A549 (cell line): ENCODE data around the gene SPAG9. TPM values are rescaled to one million over a fixed set of nuclear protein-coding genes. Genes with fewer than 3 reads are reported as not detected.
A peak's percentile ranks its signal among the peaks of the same experiment; 100 is the strongest.

Experiments used
- ATAC-seq, 2 experiments: fragments of 200-7000 bp in 1 of 2; fragments of >200 bp in 1 of 2; cut with Nextera tagmentation in 1 of 2; cut with Tn5 transposase in 1 of 2; 3 replicates each; pipeline versions ENCODE4 v1.8.0 to v1.9.1; 2018 to 2020; ENCODE audit warnings: mild to moderate bottlenecking in 1 of 2, moderate library complexity in 1 of 2
- CTCF ChIA-PET: fragments of 300-600 bp; sonication (Branson Sonifier 250); formaldehyde crosslinking; extraction: SDS; loops from one replicate; lab custom pipeline; 2021; ENCODE audit warnings: antibody characterized with exemption, inconsistent platforms; lab: Yijun Ruan, JAX
- POLR2A ChIA-PET: fragments of 350-600 bp; formaldehyde crosslinking; extraction: SDS; loops from one replicate; lab custom pipeline; 2021; ENCODE audit warnings: antibody characterized with exemption, inconsistent platforms; lab: Yijun Ruan, JAX
- DNase-seq, 2 experiments: peaks; one replicate each; pipeline versions ENCODE4 v3.0.0 to v3.0.0-alpha.2; 2011 to 2016; ENCODE audit warnings: low read depth in 1 of 2, low spot score in 1 of 2
- FAIRE-seq: peaks from 2 replicates; lab custom pipeline; 2011; peaks lifted over from hg19 to GRCh38; lab: Jason Lieb, UNC
- H3K27ac ChIP-seq, 2 experiments: fragments of >200 bp; sonication (Bioruptor Twin); formaldehyde crosslinking; 3 replicates each; pipeline ENCODE4 v1.5.1; 2016 to 2017
- H3K4me1 ChIP-seq: fragments of >200 bp; sonication (Bioruptor Twin); formaldehyde crosslinking; 3 replicates; pipeline ENCODE4 v1.6.1; 2016
- H3K4me2 ChIP-seq: fragments of >200 bp; sonication (Bioruptor Twin); formaldehyde crosslinking; 3 replicates; pipeline ENCODE4 v1.6.1; 2016
- H3K4me3 ChIP-seq: fragments of >200 bp; sonication (Bioruptor Twin); formaldehyde crosslinking; 3 replicates; pipeline ENCODE4 v1.5.1; 2016
- H3K9me3 ChIP-seq: fragments of >200 bp; sonication (Bioruptor Twin); formaldehyde crosslinking; 3 replicates; pipeline ENCODE4 v1.6.1; 2016
- BHLHE40 ChIP-seq: IDR thresholded peaks from 2 replicates; pipeline ENCODE4 v1.6.1; 2012; ENCODE audit warnings: low read depth, low read length, inconsistent platforms
- CHD2 ChIP-seq: fragments of 150-350 bp; IDR thresholded peaks from 2 replicates; pipeline ENCODE4 v1.6.1; 2014; ENCODE audit warnings: low read length; ENCODE audit not compliant: partially characterized antibody
- CHD4 ChIP-seq: fragments of 200-600 bp; sonication (generic); IDR thresholded peaks from 2 replicates; pipeline ENCODE4 v1.6.1; 2016; ENCODE audit warnings: antibody characterized with exemption, mild to moderate bottlenecking, borderline replicate concordance
- EHMT2 ChIP-seq: fragments of 200-600 bp; sonication (generic); IDR thresholded peaks from 2 replicates; pipeline ENCODE4 v1.6.1; 2016; ENCODE audit warnings: antibody characterized with exemption, low read depth, mild to moderate bottlenecking, moderate library complexity
- FOSB ChIP-seq: fragments of 250-450 bp; sonication (Bioruptor Pico); IDR thresholded peaks from 2 replicates; pipeline ENCODE4 v1.5.0; 2020; ENCODE audit warnings: mild to moderate bottlenecking, moderate library complexity
- FOSL2 ChIP-seq, 2 experiments: fragments of 450-650 bp in 1 of 2; fragments of >200 bp in 1 of 2; sonication (Bioruptor Twin) in 1 of 2; formaldehyde crosslinking; IDR thresholded peaks; 2 replicates each; pipeline versions ENCODE4 v1.5.0 to v1.6.1; 2016 to 2020; ENCODE audit warnings: mild to moderate bottlenecking in 1 of 2, moderate library complexity in 1 of 2
- FOXS1 ChIP-seq: fragments of 250-450 bp; sonication (Bioruptor Pico); IDR thresholded peaks from 2 replicates; pipeline ENCODE4 v1.5.0; 2020; ENCODE audit warnings: mild to moderate bottlenecking, moderate library complexity
- GATA3 ChIP-seq: IDR thresholded peaks from 2 replicates; pipeline ENCODE4 v1.6.1; 2012; ENCODE audit warnings: borderline replicate concordance
- HDAC2 ChIP-seq: fragments of 200-600 bp; sonication (generic); IDR thresholded peaks from 2 replicates; pipeline ENCODE4 v1.6.1; 2016
- HOXA7 ChIP-seq: fragments of 250-450 bp; sonication (Bioruptor Pico); IDR thresholded peaks from 2 replicates; pipeline ENCODE4 v1.5.0; 2020; ENCODE audit warnings: mild to moderate bottlenecking, moderate library complexity
- KDM1A ChIP-seq: fragments of 200-600 bp; sonication (generic); IDR thresholded peaks from 2 replicates; pipeline ENCODE4 v1.6.1; 2016; ENCODE audit warnings: low read depth, mild to moderate bottlenecking
- MAFK ChIP-seq: fragments of 450-650 bp; IDR thresholded peaks from 2 replicates; pipeline ENCODE4 v1.6.1; 2014; ENCODE audit not compliant: partially characterized antibody
- MAZ ChIP-seq: fragments of 150-350 bp; IDR thresholded peaks from 2 replicates; pipeline ENCODE4 v1.6.1; 2014; ENCODE audit warnings: antibody characterized with exemption, low read depth, low read length, borderline replicate concordance
- NPAS2 ChIP-seq: fragments of 250-450 bp; sonication (Bioruptor Pico); IDR thresholded peaks from 2 replicates; pipeline ENCODE4 v1.8.0; 2022; ENCODE audit warnings: mild to moderate bottlenecking, moderate library complexity, borderline replicate concordance
- PHF8 ChIP-seq: fragments of 200-600 bp; sonication (generic); IDR thresholded peaks from 2 replicates; pipeline ENCODE4 v1.6.1; 2016; ENCODE audit warnings: low read depth, mild to moderate bottlenecking, antibody characterized with exemption, moderate library complexity, borderline replicate concordance
- RARB ChIP-seq: fragments of 250-450 bp; sonication (Bioruptor Pico); IDR thresholded peaks from 2 replicates; pipeline ENCODE4 v1.8.0; 2021; ENCODE audit warnings: mild to moderate bottlenecking, moderate library complexity
- RCOR1 ChIP-seq: fragments of 150-350 bp; IDR thresholded peaks from 2 replicates; pipeline ENCODE4 v1.6.1; 2014; ENCODE audit warnings: antibody characterized with exemption, low read length, low read depth
- RNF2 ChIP-seq: fragments of 200-600 bp; sonication (generic); IDR thresholded peaks from 2 replicates; pipeline ENCODE4 v1.6.1; 2016; ENCODE audit warnings: low read depth, mild to moderate bottlenecking, antibody characterized with exemption, moderate library complexity, borderline replicate concordance
- SREBF2 ChIP-seq: fragments of 450-650 bp; IDR thresholded peaks from 2 replicates; pipeline ENCODE4 v1.6.1; 2014; ENCODE audit warnings: mild to moderate bottlenecking, moderate library complexity
- ZFP36 ChIP-seq: fragments of 450-650 bp; IDR thresholded peaks from 2 replicates; pipeline ENCODE4 v1.6.1; 2014; ENCODE audit warnings: borderline replicate concordance; ENCODE audit not compliant: partially characterized antibody
- ZSCAN20 ChIP-seq: fragments of 250-450 bp; sonication (Bioruptor Pico); IDR thresholded peaks from 2 replicates; pipeline ENCODE4 v1.8.0; 2022; ENCODE audit warnings: mild to moderate bottlenecking, moderate library complexity
- WGBS: methylation state at CpG from one replicate; pipeline ENCODE4 v1.1.6; 2017; ENCODE audit errors: missing lambda C conversion rate; 5-methylcytosine and 5-hydroxymethylcytosine counted together
- polyA plus RNA-seq, 4 experiments: library from polyadenylated mRNA; depleted of rRNA in 3 of 4; stranded (reverse); fragments of >200 nt; fragmentation: RNase III in 1 of 4; extraction: RNeasy Plus Mini Kit Qiagen cat#74134 plus additional on column Dnase treatment in 1 of 4; gene quantifications; 2 replicates in 3 of 4; 3 replicates in 1 of 4; pipeline ENCODE4 v1.2.3, GENCODE V29; 2011 to 2017
- TF ChIP-seq, protein P1 (sequence below): fragments of 250-450 bp; sonication (Bioruptor Pico); IDR thresholded peaks from 2 replicates; pipeline ENCODE4 v1.5.0; 2021; ENCODE audit warnings: mild to moderate bottlenecking, moderate library complexity, borderline replicate concordance
- TF ChIP-seq, protein P2 (sequence below): fragments of 250-450 bp; sonication (Bioruptor Pico); IDR thresholded peaks from 2 replicates; pipeline ENCODE4 v1.5.0; 2020; ENCODE audit warnings: low read depth, mild to moderate bottlenecking, moderate library complexity

Gene SPAG9
- polyA plus RNA-seq, 2 of the 4 experiments (the other 2 are of a cell fraction), result 69.0 to 71.1 TPM

DNA sequence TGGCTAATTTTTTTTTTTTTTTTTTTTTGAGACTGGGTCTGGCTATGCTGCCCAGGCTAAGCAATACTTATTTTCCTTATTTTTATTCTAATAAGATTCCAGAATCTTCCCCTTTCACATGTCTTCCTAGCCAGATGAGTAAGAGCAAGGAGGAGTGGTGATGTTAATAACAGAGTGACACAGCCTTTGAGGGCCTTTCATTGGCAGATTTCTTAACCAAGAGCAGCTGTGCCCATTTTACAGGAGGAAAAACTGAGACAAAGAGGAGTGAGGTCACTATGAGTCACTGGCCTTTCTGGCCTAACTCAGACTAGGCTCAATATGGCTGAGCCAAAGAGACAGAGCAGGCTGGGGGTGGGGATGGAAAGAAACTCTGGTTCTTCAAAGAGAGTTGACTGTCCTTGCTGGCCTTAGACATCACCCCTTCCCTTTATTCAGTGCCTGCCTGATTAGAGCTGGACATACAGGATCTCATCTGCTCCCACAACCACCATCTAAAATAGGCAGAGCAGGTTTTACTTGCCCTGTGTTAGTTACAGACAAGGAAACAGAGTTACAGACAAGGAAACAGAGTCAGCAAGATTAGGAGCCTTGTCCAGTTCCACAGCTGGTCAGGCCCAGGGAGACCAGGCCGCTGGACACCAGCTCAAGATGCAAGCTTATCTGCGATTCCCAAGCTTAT is 204.5 kb downstream of the SPAG9 start:
- no peak for ATAC-seq
- Histone ChIP-seq H3K4me1 (peaks cover 50% of the 10 kb centered on the region), H3K27ac (peak overlapping the region; percentile 46 to 92; a peak in 5 of 6 replicates), H3K4me3 (no peak overlapping the region), H3K4me2 (no peak overlapping the region), H3K9me3 (no peaks in the 10 kb centered on the region)
- TF ChIP-seq RCOR1 (peak; percentile 86), CHD2 (no peak), CHD4 (0 out of 2 replicates have a peak, but pooled peaks have one; percentile 32), GATA3 (no peak), HDAC2 (peak; percentile 88), KDM1A (peak; percentile 88), FOSL2 (IDR thresholded peaks at IDR 0.05) (no peak), FOSL2 (CRISPR knock-in tag; IDR thresholded peaks at IDR 0.05) (peak; percentile 74)
- TF ChIP-seq, protein P1, sequence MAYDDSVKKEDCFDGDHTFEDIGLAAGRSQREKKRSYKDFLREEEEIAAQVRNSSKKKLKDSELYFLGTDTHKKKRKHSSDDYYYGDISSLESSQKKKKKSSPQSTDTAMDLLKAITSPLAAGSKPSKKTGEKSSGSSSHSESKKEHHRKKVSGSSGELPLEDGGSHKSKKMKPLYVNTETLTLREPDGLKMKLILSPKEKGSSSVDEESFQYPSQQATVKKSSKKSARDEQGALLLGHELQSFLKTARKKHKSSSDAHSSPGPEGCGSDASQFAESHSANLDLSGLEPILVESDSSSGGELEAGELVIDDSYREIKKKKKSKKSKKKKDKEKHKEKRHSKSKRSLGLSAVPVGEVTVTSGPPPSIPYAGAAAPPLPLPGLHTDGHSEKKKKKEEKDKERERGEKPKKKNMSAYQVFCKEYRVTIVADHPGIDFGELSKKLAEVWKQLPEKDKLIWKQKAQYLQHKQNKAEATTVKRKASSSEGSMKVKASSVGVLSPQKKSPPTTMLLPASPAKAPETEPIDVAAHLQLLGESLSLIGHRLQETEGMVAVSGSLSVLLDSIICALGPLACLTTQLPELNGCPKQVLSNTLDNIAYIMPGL (CRISPR knock-in tag), result no peak
- DNase-seq, result no peak
- 83% methylated on average over 2 of the region's 2 CpGs for WGBS
- ChIA-PET CTCF (interaction anchor here (0.8 to 2.9 kb wide), 3 partner anchors 33 to 64 kb away, joined by 3 to 8 read pairs (median 4); no protein-coding TSS in a partner anchor), POLR2A (interaction anchor here (1.8 to 13.2 kb wide), 2 partner anchors 49 to 50 kb away, joined by 9 to 130 read pairs; partner anchors contain the start of gene TOB1)
- no peak for FAIRE-seq

DNA sequence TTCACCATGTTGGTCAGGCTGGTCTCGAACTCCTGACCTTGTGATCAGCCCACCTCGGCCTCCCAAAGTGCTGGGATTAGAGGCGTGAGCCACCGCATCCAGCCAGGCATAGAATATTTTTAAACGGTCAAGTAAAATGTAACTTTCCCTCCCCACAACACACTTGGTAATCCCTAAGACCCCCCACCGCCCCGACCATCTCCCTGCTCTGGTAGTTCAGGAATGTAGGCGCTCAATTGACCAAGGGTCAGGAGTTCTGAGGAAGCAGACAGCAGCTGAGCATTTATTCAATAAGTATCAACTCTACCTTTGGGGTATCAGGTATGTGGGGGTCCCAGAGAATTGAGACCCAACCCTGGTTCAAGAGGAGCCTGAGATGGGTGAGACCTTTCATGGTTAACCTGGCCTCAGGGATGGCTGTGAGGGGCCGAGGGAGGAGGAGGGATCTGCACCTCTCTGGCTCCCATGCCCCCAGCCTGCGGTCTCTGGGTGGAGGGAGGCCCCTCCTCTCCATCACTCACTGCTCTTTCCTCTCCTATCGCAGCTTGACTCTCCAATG is 206.1 kb downstream of the SPAG9 start:
- Histone ChIP-seq H3K9me3 (no peaks in the 10 kb centered on the region), H3K4me1 (peaks cover 40% of the 10 kb centered on the region), H3K4me3 (no peak overlapping the region), H3K4me2 (no peak overlapping the region), H3K27ac (peak overlapping the region; percentile 59 to 92)
- DNase-seq (no peak), ATAC-seq (no peak), FAIRE-seq (no peak)
- POLR2A ChIA-PET, result interaction anchor here (1.8 kb wide), 1 partner anchor 48 kb away, joined by 9 read pairs; the partner anchor contains the start of gene TOB1
- CTCF ChIA-PET, result interaction anchor here (0.8 to 2.9 kb wide), 5 partner anchors 9 to 51 kb away, joined by 3 to 8 read pairs (median 4); no protein-coding TSS in a partner anchor
- 93% methylated on average over 11 of the region's 11 CpGs for WGBS
- TF ChIP-seq FOSL2 (IDR thresholded peaks at IDR 0.05), result no peak
- no peak for TF ChIP-seq FOSL2 (CRISPR knock-in tag; IDR thresholded peaks at IDR 0.05)
- no peak for TF ChIP-seq RNF2
- TF ChIP-seq NPAS2 (CRISPR knock-in tag), result no peak
- TF ChIP-seq HOXA7 (CRISPR knock-in tag), result no peak
- no peak for TF ChIP-seq HDAC2
- TF ChIP-seq ZSCAN20 (CRISPR knock-in tag), result no peak
- TF ChIP-seq FOXS1 (CRISPR knock-in tag), result no peak
- no peak for TF ChIP-seq ZFP36
- TF ChIP-seq, protein P1 (CRISPR knock-in tag), result no peak
- no peak for TF ChIP-seq MAFK
- no peak for TF ChIP-seq SREBF2
- TF ChIP-seq, protein P2, sequence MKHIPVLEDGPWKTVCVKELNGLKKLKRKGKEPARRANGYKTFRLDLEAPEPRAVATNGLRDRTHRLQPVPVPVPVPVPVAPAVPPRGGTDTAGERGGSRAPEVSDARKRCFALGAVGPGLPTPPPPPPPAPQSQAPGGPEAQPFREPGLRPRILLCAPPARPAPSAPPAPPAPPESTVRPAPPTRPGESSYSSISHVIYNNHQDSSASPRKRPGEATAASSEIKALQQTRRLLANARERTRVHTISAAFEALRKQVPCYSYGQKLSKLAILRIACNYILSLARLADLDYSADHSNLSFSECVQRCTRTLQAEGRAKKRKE (CRISPR knock-in tag), result no peak
- no peak for TF ChIP-seq PHF8
- TF ChIP-seq MAZ, result no peak
- no peak for TF ChIP-seq RARB (CRISPR knock-in tag)
- TF ChIP-seq BHLHE40, result no peak
- no peak for TF ChIP-seq EHMT2
- TF ChIP-seq FOSB (CRISPR knock-in tag), result no peak
